Keratinocyte (primary cell): ENCODE measurements around the gene EVL. TPM values are rescaled to one million over a fixed set of nuclear protein-coding genes. Genes with fewer than 3 reads are reported as not detected.

ENCODE experiments used
- DNase-seq: peaks from one replicate; pipeline ENCODE4 v3.0.0-alpha.2; 2011; ENCODE audit warnings: low read depth, missing footprints, low spot score
- FAIRE-seq: peaks from 2 replicates; lab custom pipeline; 2011; peaks lifted over from hg19 to GRCh38; lab: Jason Lieb, UNC
- H2AFZ ChIP-seq: 2 replicates; pipeline ENCODE4 v1.6.0; 2012; ENCODE audit warnings: low read length, control low read depth, inconsistent platforms; ENCODE audit not compliant: control insufficient read depth
- H3K27ac ChIP-seq: 2 replicates; pipeline ENCODE4 v1.5.1; 2011; ENCODE audit warnings: low read length; ENCODE audit not compliant: control insufficient read depth, insufficient read depth
- H3K27me3 ChIP-seq: 3 replicates; pipeline ENCODE4 v1.6.0; 2011; ENCODE audit warnings: low read length; ENCODE audit not compliant: control insufficient read depth, insufficient read depth; ENCODE audit errors: extremely low read depth
- H3K36me3 ChIP-seq, 2 experiments: 2 replicates in 1 of 2; 3 replicates in 1 of 2; pipeline ENCODE4 v1.5.1; 2011; ENCODE audit warnings: low read length in 2 of 2, mild to moderate bottlenecking in 1 of 2; ENCODE audit not compliant: control insufficient read depth in 2 of 2, insufficient read depth in 2 of 2; ENCODE audit errors: extremely low read depth in 1 of 2
- H3K4me1 ChIP-seq: 3 replicates; pipeline ENCODE4 v1.5.1; 2011; ENCODE audit warnings: low read length; ENCODE audit not compliant: control insufficient read depth, insufficient read depth; ENCODE audit errors: extremely low read depth
- H3K4me2 ChIP-seq: 3 replicates; pipeline ENCODE4 v1.6.0; 2011; ENCODE audit warnings: low read depth, low read length; ENCODE audit not compliant: control insufficient read depth, insufficient read depth; ENCODE audit errors: extremely low read depth
- H3K4me3 ChIP-seq, 3 experiments: fragments of 200-600 bp in 1 of 3; sonication (generic) in 1 of 3; 2 replicates in 2 of 3; 3 replicates in 1 of 3; pipeline ENCODE4 v1.5.1; 2011 to 2016; ENCODE audit warnings: low read length in 3 of 3, mild to moderate bottlenecking in 3 of 3, control low read depth in 2 of 3, inconsistent platforms in 1 of 3, low read depth in 1 of 3, mixed read lengths in 1 of 3, mixed run types in 1 of 3, moderate library complexity in 1 of 3; ENCODE audit not compliant: control insufficient read depth in 2 of 3, insufficient read depth in 2 of 3; ENCODE audit errors: extremely low read depth in 1 of 3
- H3K79me2 ChIP-seq: 2 replicates; pipeline ENCODE4 v1.6.0; 2012; ENCODE audit warnings: low read length; ENCODE audit not compliant: control insufficient read depth, insufficient read depth
- H3K9ac ChIP-seq: 3 replicates; pipeline ENCODE4 v1.6.0; 2011; ENCODE audit warnings: low read length; ENCODE audit not compliant: control insufficient read depth, insufficient read depth; ENCODE audit errors: extremely low read depth
- H3K9me1 ChIP-seq: 3 replicates; pipeline ENCODE4 v1.6.0; 2011; ENCODE audit warnings: low read length; ENCODE audit not compliant: control insufficient read depth, insufficient read depth; ENCODE audit errors: extremely low read depth
- H3K9me3 ChIP-seq: 2 replicates; pipeline ENCODE4 v1.5.1; 2012; ENCODE audit warnings: low read depth, low read length; ENCODE audit not compliant: control insufficient read depth
- H4K20me1 ChIP-seq: 3 replicates; pipeline ENCODE4 v1.6.0; 2011; ENCODE audit warnings: low read length; ENCODE audit not compliant: control insufficient read depth, insufficient read depth; ENCODE audit errors: extremely low read depth
- EZH2 ChIP-seq: IDR thresholded peaks from one replicate; pipeline ENCODE4 v1.6.1; 2012; ENCODE audit warnings: inconsistent platforms, mild to moderate bottlenecking, low read length, moderate library complexity
- dilution Hi-C: fragments of 300-500 bp; cut with MboI; formaldehyde crosslinking; loops from one replicate; pipeline ENCODE4 v1.7.0; 2020; ENCODE audit warnings: low sequenced_read_pairs; ENCODE audit not compliant: extremely low pct_ligation_motif_present
- polyA plus RNA-seq, 5 experiments: library from polyadenylated mRNA; depleted of rRNA in 3 of 5; stranded (reverse) in 3 of 5; stranded (forward) in 1 of 5; unstranded in 1 of 5; fragments of >200 nt; gene quantifications; 1 replicate in 1 of 5; 2 replicates in 3 of 5; 3 replicates in 1 of 5; pipeline versions ENCODE4 v1.2.1 to v1.2.3, GENCODE V29; 2011 to 2012; ENCODE audit warnings: missing spikeins in 2 of 5, low read depth in 1 of 5, low replicate concordance in 1 of 5
- TF ChIP-seq, protein P1 (sequence below), 3 experiments: IDR thresholded peaks in 1 of 3; conservative IDR thresholded peaks in 1 of 3; optimal IDR thresholded peaks in 1 of 3; 2 replicates in 2 of 3; 3 replicates in 1 of 3; pipeline versions ENCODE3 to v1.5.1; 2011; ENCODE audit warnings: low read length in 3 of 3, mild to moderate bottlenecking in 3 of 3, moderate library complexity in 2 of 3, control low read depth in 1 of 3, inconsistent platforms in 1 of 3; ENCODE audit not compliant: insufficient read depth in 2 of 3; ENCODE audit errors: extremely low read depth in 1 of 3

Gene EVL
- polyA plus RNA-seq, 1 donor (not counting 4 experiments of a cell fraction or from before 2014, with no cell fraction given) = 12.0 TPM

DNA sequence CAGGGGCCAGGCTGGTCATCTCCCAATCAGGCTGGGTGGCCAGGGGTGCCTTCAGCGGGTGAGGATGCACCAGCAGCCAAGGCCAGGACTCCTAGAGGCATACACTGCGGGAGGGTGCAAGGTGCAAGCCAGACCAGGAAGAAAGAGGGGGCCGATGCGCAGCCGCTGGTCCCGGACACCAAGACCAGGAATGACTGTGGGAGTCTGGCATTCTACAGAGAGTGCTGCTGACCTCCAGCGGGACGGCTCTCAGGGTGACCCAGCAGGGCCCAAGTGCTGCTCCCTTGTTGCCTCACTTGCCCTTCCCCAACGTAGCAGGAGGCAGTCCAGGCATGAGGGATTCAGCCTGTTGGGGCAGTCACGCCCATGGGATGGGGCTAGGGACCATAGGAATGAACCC, 58.4 kb downstream of the EVL start:
- FAIRE-seq = no peak
- no peak overlapping the region for H2AFZ ChIP-seq
- no peaks in the 10 kb centered on the region for H3K9me1 ChIP-seq
- H4K20me1 ChIP-seq = no peaks in the 10 kb centered on the region
- H3K27ac ChIP-seq = no peak overlapping the region
- H3K36me3 ChIP-seq = peaks cover 0 to 3% of the 10 kb centered on the region in 2 experiments
- dilution Hi-C loops = no loop called here
- no peaks in the 10 kb centered on the region for H3K27me3 ChIP-seq
- H3K9ac ChIP-seq = no peak overlapping the region
- no peak for DNase-seq
- no peaks in the 10 kb centered on the region for H3K4me1 ChIP-seq
- no peak overlapping the region for H3K4me3 ChIP-seq
- no peaks in the 10 kb centered on the region for H3K79me2 ChIP-seq
- TF ChIP-seq, protein P1, sequence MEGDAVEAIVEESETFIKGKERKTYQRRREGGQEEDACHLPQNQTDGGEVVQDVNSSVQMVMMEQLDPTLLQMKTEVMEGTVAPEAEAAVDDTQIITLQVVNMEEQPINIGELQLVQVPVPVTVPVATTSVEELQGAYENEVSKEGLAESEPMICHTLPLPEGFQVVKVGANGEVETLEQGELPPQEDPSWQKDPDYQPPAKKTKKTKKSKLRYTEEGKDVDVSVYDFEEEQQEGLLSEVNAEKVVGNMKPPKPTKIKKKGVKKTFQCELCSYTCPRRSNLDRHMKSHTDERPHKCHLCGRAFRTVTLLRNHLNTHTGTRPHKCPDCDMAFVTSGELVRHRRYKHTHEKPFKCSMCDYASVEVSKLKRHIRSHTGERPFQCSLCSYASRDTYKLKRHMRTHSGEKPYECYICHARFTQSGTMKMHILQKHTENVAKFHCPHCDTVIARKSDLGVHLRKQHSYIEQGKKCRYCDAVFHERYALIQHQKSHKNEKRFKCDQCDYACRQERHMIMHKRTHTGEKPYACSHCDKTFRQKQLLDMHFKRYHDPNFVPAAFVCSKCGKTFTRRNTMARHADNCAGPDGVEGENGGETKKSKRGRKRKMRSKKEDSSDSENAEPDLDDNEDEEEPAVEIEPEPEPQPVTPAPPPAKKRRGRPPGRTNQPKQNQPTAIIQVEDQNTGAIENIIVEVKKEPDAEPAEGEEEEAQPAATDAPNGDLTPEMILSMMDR (optimal IDR thresholded peaks at IDR 0.05 in 1 of 3, IDR thresholded peaks at IDR 0.05 in 1 of 3, conservative IDR thresholded peaks at IDR 0.05 in 1 of 3; ENCODE audit: extremely low read depth in 1 of 3, insufficient read depth in 2 of 3, low read length in 3 of 3) = no peak
- TF ChIP-seq EZH2 = no peak
- no peaks in the 10 kb centered on the region for H3K9me3 ChIP-seq
- no peak overlapping the region for H3K4me2 ChIP-seq

DNA sequence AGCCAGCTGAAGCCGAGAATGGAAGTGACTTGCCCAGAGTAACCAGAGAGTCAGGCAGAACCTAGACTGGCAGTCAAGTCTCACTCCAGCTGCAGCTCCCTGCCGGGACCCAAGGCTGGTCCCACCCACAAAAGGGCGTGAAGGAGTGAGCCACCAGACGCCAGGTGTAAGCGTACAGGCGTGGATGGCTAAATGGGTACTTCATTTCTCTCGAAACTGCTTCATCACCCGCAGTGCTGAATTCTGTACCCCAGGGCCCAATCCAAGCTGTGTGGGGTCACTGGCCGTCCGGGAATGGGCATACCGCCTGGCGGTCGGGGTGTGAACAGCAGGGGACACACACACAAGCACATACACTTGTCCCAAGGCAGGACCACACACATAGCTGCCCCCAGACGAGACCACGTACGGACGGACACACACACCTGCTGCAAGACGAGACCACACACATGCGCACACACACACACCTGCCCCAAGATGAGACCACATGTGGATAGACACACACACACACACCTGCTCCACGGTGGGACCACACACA, 59.4 kb downstream of the EVL start:
- H3K9me1 ChIP-seq = no peaks in the 10 kb centered on the region
- H3K36me3 ChIP-seq = peaks cover 0 to 3% of the 10 kb centered on the region in 2 experiments
- no peak overlapping the region for H2AFZ ChIP-seq
- H3K9ac ChIP-seq = no peak overlapping the region
- no peaks in the 10 kb centered on the region for H4K20me1 ChIP-seq
- FAIRE-seq (no peak), DNase-seq (no peak)
- no peak overlapping the region for H3K4me3 ChIP-seq
- H3K9me3 ChIP-seq = no peaks in the 10 kb centered on the region
- dilution Hi-C loops = no loop called here
- H3K27ac ChIP-seq = no peak overlapping the region
- no peaks in the 10 kb centered on the region for H3K27me3 ChIP-seq
- no peaks in the 10 kb centered on the region for H3K79me2 ChIP-seq
- TF ChIP-seq EZH2 = no peak
- TF ChIP-seq, protein P1 (optimal IDR thresholded peaks at IDR 0.05 in 1 of 3, IDR thresholded peaks at IDR 0.05 in 1 of 3, conservative IDR thresholded peaks at IDR 0.05 in 1 of 3; ENCODE audit: extremely low read depth in 1 of 3, insufficient read depth in 2 of 3, low read length in 3 of 3) = no peak
- H3K4me2 ChIP-seq = no peak overlapping the region
- no peaks in the 10 kb centered on the region for H3K4me1 ChIP-seq
